ENCODE measurements around the gene TGM6.

DNA sequence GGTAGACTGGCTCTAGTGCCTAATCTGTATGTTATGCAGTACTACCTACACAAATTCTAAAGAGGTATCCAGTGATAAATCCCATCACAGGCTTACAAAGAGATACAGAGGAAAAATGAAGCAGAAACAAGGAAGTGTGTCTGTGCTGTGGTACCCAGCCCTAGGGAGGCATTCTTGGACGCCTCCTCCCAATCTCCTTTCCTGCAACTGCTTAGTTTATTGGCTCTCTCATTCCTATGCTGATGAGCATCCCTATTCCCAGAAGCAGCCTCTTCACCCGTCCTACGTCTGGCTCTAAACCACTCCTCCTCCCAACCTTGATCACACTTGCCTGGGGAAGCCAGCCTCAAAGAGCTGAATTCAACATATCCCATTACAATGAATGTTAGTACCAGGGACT lies 34.5 kb upstream of the TGM6 start:
- TF ChIP-seq CTCF (conservative IDR thresholded peaks at IDR 0.05; ENCODE audit: low read depth, low read length) (no peak), EZH2 (IDR thresholded peaks at IDR 0.05; ENCODE audit: low read length, unreplicated experiment) (no peak), EZH2phosphoT487 (IDR thresholded peaks at IDR 0.05; ENCODE audit: borderline replicate concordance, low read length) (no peak)
